Activated T-helper 1 cell treated with anti-CD3 and anti-CD28 coated beads, Interleukin-12 subunit alpha, Interleukin-12 subunit beta, Interleukin-2, Interleukin-4 antibody, amounts not matched to agents 30 ng/mL and 10 ng/mL and 1 ng/mL, durations not matched to agents 14 hours and 24 hours and 36 hours (primary cell): ENCODE results near the gene ZFAND6. TPM values are rescaled to one million over a fixed set of nuclear protein-coding genes. Genes with fewer than 3 reads are reported as not detected.
A peak's percentile ranks its signal among the peaks of the same experiment; 100 is the strongest.

Source experiments
- DNase-seq: peaks from one replicate; pipeline ENCODE4 v3.0.0; 2021; ENCODE audit warnings: low spot score
- H3K27ac Mint-ChIP-seq: one replicate; pipeline ENCODE4 v1.8.0; 2021; ENCODE audit warnings: mild to moderate bottlenecking, mixed read lengths
- H3K27me3 Mint-ChIP-seq: one replicate; pipeline ENCODE4 v1.8.0; 2022; ENCODE audit warnings: mild to moderate bottlenecking, moderate library complexity, mixed read lengths; ENCODE audit not compliant: insufficient read depth
- H3K36me3 Mint-ChIP-seq: one replicate; pipeline ENCODE4 v1.8.0; 2021; ENCODE audit warnings: low read depth, mixed read lengths
- H3K4me1 Mint-ChIP-seq: one replicate; pipeline ENCODE4 v1.8.0; 2021; ENCODE audit warnings: low read depth, mixed read lengths
- H3K4me3 Mint-ChIP-seq: one replicate; pipeline ENCODE4 v1.8.0; 2021; ENCODE audit warnings: mild to moderate bottlenecking, moderate library complexity, mixed read lengths
- H3K9me3 Mint-ChIP-seq: one replicate; pipeline ENCODE4 v1.8.0; 2021; ENCODE audit warnings: mixed read lengths
- intact Hi-C: fragments of 100-400 bp; cut with micrococcal nuclease; formaldehyde crosslinking; loops from one replicate; pipeline ENCODE4 v1.15.1; 2024
- total RNA-seq: library from RNA; stranded (reverse); gene quantifications from 2 replicates; pipeline ENCODE4 v1.2.3, GENCODE V29; 2022

ZFAND6 gene
- total RNA-seq, 1 donor from 2014 or later, result 50.3 TPM

- H3K27me3 Mint-ChIP-seq, result no peaks in the 10 kb centered on the region
- H3K36me3 Mint-ChIP-seq, result peaks cover 43% of the 10 kb centered on the region
- no peak overlapping the region for H3K27ac Mint-ChIP-seq
- H3K9me3 Mint-ChIP-seq, result no peaks in the 10 kb centered on the region
- H3K4me1 Mint-ChIP-seq, result peaks cover 54% of the 10 kb centered on the region
- intact Hi-C loops, result loop anchor here (10.0 kb wide), 2 partner anchors 828 to 1168 kb away; partner anchors contain the start of genes MESD and STARD5
- H3K4me3 Mint-ChIP-seq, result no peak overlapping the region
- no peak for DNase-seq
Measured at GRCh38 chr15:80157215-80157614, 97.7 kb downstream of the ZFAND6 start.

DNA sequence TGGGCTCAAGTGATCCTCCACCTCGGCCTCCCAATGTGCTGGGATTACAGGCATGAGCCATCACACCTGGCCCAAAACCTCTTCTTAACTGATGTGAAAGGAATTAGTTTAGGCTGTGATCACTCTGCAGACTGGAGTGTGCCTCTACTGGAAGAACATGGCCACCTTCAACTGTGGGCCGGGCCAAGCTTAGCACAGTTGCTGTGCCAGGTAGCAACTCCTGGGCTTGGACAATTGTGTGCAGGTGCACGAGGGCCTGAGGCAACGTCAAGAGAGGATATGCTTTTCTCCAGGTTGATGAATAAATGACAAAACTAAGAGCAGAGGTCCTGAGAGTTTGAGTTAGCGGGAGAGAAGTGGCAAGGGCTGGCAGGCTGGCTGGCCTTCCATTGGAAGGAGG is 99.8 kb downstream of the ZFAND6 start:
- no peaks in the 10 kb centered on the region for H3K27me3 Mint-ChIP-seq
- no peak for DNase-seq
- H3K9me3 Mint-ChIP-seq, result no peaks in the 10 kb centered on the region
- H3K27ac Mint-ChIP-seq, result peak overlapping the region; percentile 96
- H3K36me3 Mint-ChIP-seq, result peaks cover 61% of the 10 kb centered on the region
- peaks cover 44% of the 10 kb centered on the region for H3K4me1 Mint-ChIP-seq
- intact Hi-C loops, result loop anchor here (10.0 kb wide), 2 partner anchors 826 to 1166 kb away; partner anchors contain the start of genes MESD and STARD5
- H3K4me3 Mint-ChIP-seq, result no peak overlapping the region

- H3K9me3 Mint-ChIP-seq, result no peaks in the 10 kb centered on the region
Measured at GRCh38 chr15:80159811-80160569, 100.5 kb downstream of the ZFAND6 start.

DNA sequence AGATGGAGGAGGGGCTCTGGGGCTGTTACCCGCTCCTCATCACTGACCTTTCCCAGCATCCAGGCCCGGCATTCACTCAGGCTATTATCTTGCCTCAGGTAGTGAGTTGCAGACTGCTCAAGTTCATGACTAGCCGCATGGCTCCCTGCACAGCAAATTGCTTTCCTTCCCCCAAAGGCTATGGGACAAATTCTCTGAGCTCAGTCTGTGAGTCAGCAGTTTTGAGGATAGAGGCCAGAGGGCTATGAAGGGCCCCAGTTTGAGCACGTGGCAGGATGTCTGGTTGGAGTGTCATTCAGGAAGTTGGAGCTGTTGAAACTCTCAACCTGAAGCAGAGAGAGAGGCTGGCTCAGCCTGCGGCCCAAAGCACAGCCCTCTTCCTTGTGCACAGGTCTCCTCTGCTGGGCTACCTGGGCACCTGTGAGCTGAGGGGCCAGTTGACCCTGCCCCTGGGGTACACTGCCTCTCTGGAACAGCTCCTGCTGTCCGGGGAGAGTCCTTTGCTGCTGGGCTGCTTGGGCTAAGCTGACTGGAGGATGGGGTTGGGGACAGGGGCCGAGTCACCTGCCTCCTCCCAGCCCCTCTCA is 101.2 kb downstream of the ZFAND6 start:
- DNase-seq, result peak; percentile 53
- Mint-ChIP-seq H3K9me3 (no peaks in the 10 kb centered on the region), H3K4me3 (no peak overlapping the region), H3K27me3 (no peaks in the 10 kb centered on the region), H3K4me1 (peaks cover 33% of the 10 kb centered on the region), H3K27ac (peak overlapping the region; percentile 96), H3K36me3 (peaks cover 53% of the 10 kb centered on the region)
- intact Hi-C loops, result loop anchor here (1.0 kb wide), 1 partner anchor 8 kb away; the partner anchor contains the start of gene FAH

More at GRCh38 chr15:80159811-80160569, 100.5 kb downstream of the ZFAND6 start:
- Mint-ChIP-seq H3K36me3 (peaks cover 60% of the 10 kb centered on the region), H3K4me1 (peaks cover 40% of the 10 kb centered on the region), H3K4me3 (no peak overlapping the region), H3K27ac (peak overlapping the region; percentile 96), H3K27me3 (no peaks in the 10 kb centered on the region)
- intact Hi-C loops, result loop anchor here (1.0 to 10.0 kb wide), 3 partner anchors 8 to 1165 kb away; partner anchors contain the start of genes FAH, MESD and STARD5
- no peak for DNase-seq

DNA sequence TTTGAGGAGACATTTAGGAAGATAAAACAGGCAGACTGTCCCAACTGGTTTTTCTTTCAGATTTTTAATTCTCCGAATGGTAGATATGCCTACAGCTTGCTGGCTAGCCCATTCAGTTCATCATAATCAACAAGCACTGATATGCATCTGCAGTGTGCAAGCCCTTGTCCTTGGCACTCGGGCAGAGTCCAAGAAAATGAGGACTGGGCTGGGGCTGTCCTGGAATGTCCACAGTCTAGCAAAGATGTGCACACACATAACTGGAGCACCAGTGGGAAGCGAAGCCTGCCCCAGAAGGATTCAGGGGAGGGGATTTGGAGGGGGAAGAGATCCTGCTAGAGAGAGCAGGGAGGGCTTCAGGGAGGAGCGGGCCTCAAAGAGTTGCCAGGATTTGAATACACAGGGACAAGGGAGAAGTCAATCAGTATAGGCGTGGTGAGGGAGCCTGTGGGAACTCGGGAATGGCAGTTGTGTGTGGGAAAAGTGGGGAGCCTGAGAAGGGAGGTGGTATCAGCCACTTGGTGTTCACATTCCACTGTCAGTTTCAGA is 102.1 kb downstream of the ZFAND6 start:
- H3K9me3 Mint-ChIP-seq, result no peaks in the 10 kb centered on the region
- intact Hi-C loops, result no loop called here
- H3K4me1 Mint-ChIP-seq, result peaks cover 30% of the 10 kb centered on the region
- H3K36me3 Mint-ChIP-seq, result peaks cover 51% of the 10 kb centered on the region
- H3K4me3 Mint-ChIP-seq, result no peak overlapping the region
- DNase-seq, result no peak
- peak overlapping the region; percentile 96 for H3K27ac Mint-ChIP-seq
- H3K27me3 Mint-ChIP-seq, result no peaks in the 10 kb centered on the region

DNA sequence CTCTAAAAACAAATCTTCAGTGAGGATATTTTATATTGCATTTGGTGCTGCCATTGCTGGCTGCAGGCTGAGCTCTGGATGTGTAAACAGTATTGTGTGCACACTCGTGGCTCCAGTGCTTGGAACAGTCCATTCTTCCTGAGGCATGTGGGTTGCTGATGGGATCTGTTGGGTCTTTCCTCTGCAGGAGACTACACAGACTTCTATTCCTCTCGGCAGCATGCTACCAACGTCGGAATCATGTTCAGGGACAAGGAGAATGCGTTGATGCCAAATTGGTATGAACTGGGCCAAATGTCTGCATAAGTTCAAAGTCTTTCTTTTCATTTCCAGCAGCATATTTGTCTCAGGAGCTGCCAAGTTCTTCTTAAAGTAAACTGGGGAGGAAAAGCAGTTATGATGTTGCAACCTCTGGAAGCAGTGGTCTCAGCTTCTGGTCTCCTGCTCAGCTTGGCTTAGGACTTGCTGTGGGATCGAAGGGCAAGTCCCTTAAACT is 102.6 kb downstream of the ZFAND6 start:
- H3K4me3 Mint-ChIP-seq, result no peak overlapping the region
- peaks cover 51% of the 10 kb centered on the region for H3K36me3 Mint-ChIP-seq
- DNase-seq, result no peak
- peaks cover 30% of the 10 kb centered on the region for H3K4me1 Mint-ChIP-seq
- H3K27me3 Mint-ChIP-seq, result no peaks in the 10 kb centered on the region
- H3K27ac Mint-ChIP-seq, result no peak overlapping the region
- intact Hi-C loops, result no loop called here
- H3K9me3 Mint-ChIP-seq, result no peaks in the 10 kb centered on the region

GRCh38 chr15:80163217-80163616 is 103.7 kb downstream of the ZFAND6 start:
- no peak for DNase-seq
- peaks cover 51% of the 10 kb centered on the region for H3K36me3 Mint-ChIP-seq

GRCh38 chr15:80163897-80164296 is 104.4 kb downstream of the ZFAND6 start:
- peaks cover 30% of the 10 kb centered on the region for H3K4me1 Mint-ChIP-seq

More at GRCh38 chr15:80163217-80163616, 103.7 kb downstream of the ZFAND6 start:
- no peaks in the 10 kb centered on the region for H3K27me3 Mint-ChIP-seq
- H3K9me3 Mint-ChIP-seq, result no peaks in the 10 kb centered on the region
- intact Hi-C loops, result no loop called here
- H3K27ac Mint-ChIP-seq, result no peak overlapping the region
- H3K4me1 Mint-ChIP-seq, result peaks cover 30% of the 10 kb centered on the region
- no peak overlapping the region for H3K4me3 Mint-ChIP-seq

DNA sequence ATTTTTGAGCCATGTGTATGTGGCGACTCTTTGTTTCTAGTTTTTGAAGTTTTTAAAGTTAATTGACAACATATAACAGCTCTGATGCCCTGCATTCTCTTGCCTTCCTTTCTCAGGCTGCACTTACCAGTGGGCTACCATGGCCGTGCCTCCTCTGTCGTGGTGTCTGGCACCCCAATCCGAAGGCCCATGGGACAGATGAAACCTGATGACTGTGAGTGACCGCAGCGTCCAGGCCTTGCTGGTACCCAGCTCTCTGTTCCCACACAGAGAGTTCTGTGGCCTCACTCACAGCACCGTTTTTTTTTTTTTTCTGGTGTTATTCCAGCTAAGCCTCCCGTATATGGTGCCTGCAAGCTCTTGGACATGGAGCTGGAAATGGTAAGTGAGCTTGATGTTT is 108.5 kb downstream of the ZFAND6 start:
- intact Hi-C loops, result no loop called here

More at GRCh38 chr15:80163897-80164296, 104.4 kb downstream of the ZFAND6 start:
- Mint-ChIP-seq H3K27ac (no peak overlapping the region), H3K27me3 (no peaks in the 10 kb centered on the region), H3K9me3 (no peaks in the 10 kb centered on the region), H3K4me3 (no peak overlapping the region), H3K36me3 (peaks cover 49% of the 10 kb centered on the region)
- intact Hi-C loops, result no loop called here
- no peak for DNase-seq

GRCh38 chr15:80168421-80168820 is 108.9 kb downstream of the ZFAND6 start:
- H3K27ac Mint-ChIP-seq, result no peak overlapping the region
- H3K27me3 Mint-ChIP-seq, result no peaks in the 10 kb centered on the region
- H3K36me3 Mint-ChIP-seq, result peaks cover 29% of the 10 kb centered on the region
- no peak for DNase-seq
- no peak overlapping the region for H3K4me3 Mint-ChIP-seq
- peaks cover 10% of the 10 kb centered on the region for H3K4me1 Mint-ChIP-seq
- intact Hi-C loops, result no loop called here
- H3K9me3 Mint-ChIP-seq, result no peaks in the 10 kb centered on the region

More for the DNA sequence above, 108.5 kb downstream of the ZFAND6 start:
- H3K27ac Mint-ChIP-seq, result no peak overlapping the region
- peaks cover 10% of the 10 kb centered on the region for H3K4me1 Mint-ChIP-seq
- H3K9me3 Mint-ChIP-seq, result no peaks in the 10 kb centered on the region
- no peaks in the 10 kb centered on the region for H3K27me3 Mint-ChIP-seq
- no peak for DNase-seq
- no peak overlapping the region for H3K4me3 Mint-ChIP-seq
- H3K36me3 Mint-ChIP-seq, result peaks cover 30% of the 10 kb centered on the region

- Mint-ChIP-seq H3K4me1 (peaks cover 5% of the 10 kb centered on the region), H3K27ac (no peak overlapping the region), H3K36me3 (peaks cover 28% of the 10 kb centered on the region), H3K4me3 (no peak overlapping the region), H3K9me3 (no peaks in the 10 kb centered on the region), H3K27me3 (no peaks in the 10 kb centered on the region)
- no peak for DNase-seq
- intact Hi-C loops, result no loop called here
Measured at GRCh38 chr15:80169768-80170357, 110.4 kb downstream of the ZFAND6 start.

GRCh38 chr15:80170596-80170995 is 111.1 kb downstream of the ZFAND6 start:
- H3K27ac Mint-ChIP-seq, result no peak overlapping the region
- H3K4me1 Mint-ChIP-seq, result peaks cover 5% of the 10 kb centered on the region
- H3K9me3 Mint-ChIP-seq, result no peaks in the 10 kb centered on the region
- no peak for DNase-seq
- intact Hi-C loops, result no loop called here
- H3K27me3 Mint-ChIP-seq, result no peaks in the 10 kb centered on the region
- H3K4me3 Mint-ChIP-seq, result no peak overlapping the region
- H3K36me3 Mint-ChIP-seq, result peaks cover 29% of the 10 kb centered on the region
